GM19238 (cell line): ENCODE results near the gene ANO3.
"Not testable (repeated sequence)": the region's sequence is repeated elsewhere in the genome, so short reads cannot be mapped to it uniquely, and the experiment has no call there.

Experiments
- DNase-seq: peaks from one replicate; pipeline ENCODE4 v3.0.0; 2011; ENCODE audit warnings: low spot score; ENCODE audit not compliant: insufficient read length

ANO3 gene

GRCh38 chr11:26572770-26573402 is 241.0 kb downstream of the ANO3 start:
- no peak for DNase-seq

- no peak for DNase-seq
Measured at GRCh38 chr11:26573896-26574295, 242.0 kb downstream of the ANO3 start.

- no peak for DNase-seq
Measured at GRCh38 chr11:26575946-26576345, 244.0 kb downstream of the ANO3 start.

- DNase-seq, result no peak
Measured at GRCh38 chr11:26578998-26579661, 247.2 kb downstream of the ANO3 start.

GRCh38 chr11:26579683-26580082 is 247.8 kb downstream of the ANO3 start:
- DNase-seq, result no peak

GRCh38 chr11:26580929-26581328 is 249.0 kb downstream of the ANO3 start:
- DNase-seq, result no peak

- DNase-seq, result no peak
Measured at GRCh38 chr11:26583550-26583949, 251.6 kb downstream of the ANO3 start.

- no peak for DNase-seq
Measured at GRCh38 chr11:26584818-26585217, 252.9 kb downstream of the ANO3 start.

- DNase-seq, result no peak
Measured at GRCh38 chr11:26587073-26587472, 255.1 kb downstream of the ANO3 start.

- no peak for DNase-seq
Measured at GRCh38 chr11:26593691-26594090, 261.8 kb downstream of the ANO3 start.

GRCh38 chr11:26595207-26595865 is 263.4 kb downstream of the ANO3 start:
- not testable (repeated sequence) for DNase-seq

- DNase-seq, result not testable (repeated sequence)
Measured at GRCh38 chr11:26597049-26597689, 265.2 kb downstream of the ANO3 start.

- no peak for DNase-seq
Measured at GRCh38 chr11:26597899-26598298, 266.0 kb downstream of the ANO3 start.

- no peak for DNase-seq
Measured at GRCh38 chr11:26599425-26599824, 267.5 kb downstream of the ANO3 start.

- no peak for DNase-seq
Measured at GRCh38 chr11:26599876-26600434, 268.0 kb downstream of the ANO3 start.

GRCh38 chr11:26607725-26608506 is 276.0 kb downstream of the ANO3 start:
- no peak for DNase-seq

- no peak for DNase-seq
Measured at GRCh38 chr11:26608507-26609146, 276.7 kb downstream of the ANO3 start.

- DNase-seq, result no peak
Measured at GRCh38 chr11:26613759-26614158, 281.8 kb downstream of the ANO3 start.

GRCh38 chr11:26618441-26618840 is 286.5 kb downstream of the ANO3 start:
- DNase-seq, result no peak

GRCh38 chr11:26620282-26621045 is 288.5 kb downstream of the ANO3 start:
- DNase-seq, result no peak
